D721Med (cell line): ENCODE results near the gene ZIC4.

Experiments used
- DNase-seq: peaks from one replicate; pipeline ENCODE4 v3.0.0; 2011; ENCODE audit warnings: low spot score; ENCODE audit not compliant: insufficient read length
- FAIRE-seq: peaks from 2 replicates; lab custom pipeline; 2011; peaks lifted over from hg19 to GRCh38; lab: Jason Lieb, UNC
- CTCF ChIP-seq: IDR thresholded peaks from 2 replicates; pipeline ENCODE4 v1.5.1; 2012; ENCODE audit warnings: mild to moderate bottlenecking, control low read depth; ENCODE audit not compliant: insufficient read depth; ENCODE audit errors: missing control alignments

Gene ZIC4

DNA sequence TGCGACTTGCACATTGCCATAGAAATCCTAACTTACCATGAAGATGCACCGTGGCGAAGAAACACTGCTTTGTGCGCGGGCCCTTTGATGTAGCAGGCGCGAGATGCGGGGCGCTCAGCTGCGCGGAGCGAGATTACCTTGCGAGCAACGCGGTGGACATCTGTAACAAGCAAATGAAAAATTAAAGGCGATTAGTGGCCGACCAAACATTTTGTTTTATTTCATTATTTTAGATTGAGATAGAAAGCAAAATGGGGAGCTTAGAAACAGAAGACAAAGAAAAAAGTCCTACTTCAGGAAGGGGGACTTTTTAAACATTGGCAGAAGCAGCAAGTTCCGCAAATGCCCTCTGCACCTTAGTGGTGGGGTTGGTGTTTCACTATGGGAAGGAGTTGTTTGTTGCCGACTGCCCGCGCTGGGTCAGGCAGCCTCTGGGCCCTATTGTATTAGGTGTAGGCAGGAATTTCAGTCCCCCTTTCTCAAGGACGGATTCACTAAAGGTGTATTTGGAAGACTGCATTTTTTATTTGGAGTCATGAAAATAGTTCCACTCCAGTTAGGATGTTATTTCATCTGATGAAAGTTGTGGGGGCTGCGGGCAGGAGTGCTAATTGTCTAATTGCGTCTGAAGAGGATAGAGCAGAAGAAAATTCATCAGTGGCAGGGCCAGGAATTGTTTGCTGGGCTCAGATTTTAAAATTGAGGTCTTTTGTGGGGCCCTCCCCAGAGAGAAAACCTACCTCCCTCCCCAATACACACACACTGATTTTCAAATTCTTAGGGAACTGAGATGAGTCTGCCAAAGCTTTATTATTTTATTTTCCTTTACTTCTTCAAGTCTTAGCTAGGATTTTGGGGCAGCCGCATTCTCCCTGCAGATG is 17.4 kb downstream of the ZIC4 start:
- no peak for TF ChIP-seq CTCF
- FAIRE-seq (no peak), DNase-seq (no peak)

GRCh38 chr3:147387885-147388699 is 18.3 kb downstream of the ZIC4 start:
- no peak for DNase-seq
- TF ChIP-seq CTCF, result no peak
- FAIRE-seq, result no peak

- no peak for TF ChIP-seq CTCF
- FAIRE-seq (no peak), DNase-seq (no peak)
Measured at GRCh38 chr3:147387291-147387884, 19.0 kb downstream of the ZIC4 start.

GRCh38 chr3:147385059-147386012 is 21.0 kb downstream of the ZIC4 start:
- FAIRE-seq, result no peak
- DNase-seq, result no peak
- no peak for TF ChIP-seq CTCF

GRCh38 chr3:147384210-147385058 is 21.9 kb downstream of the ZIC4 start:
- no peak for TF ChIP-seq CTCF
- FAIRE-seq (no peak), DNase-seq (no peak)
